A673 (cell line): Measurements from ENCODE around the gene IFNE. TPM values are rescaled to one million over a fixed set of nuclear protein-coding genes. Genes with fewer than 3 reads are reported as not detected.
"Not testable (repeated sequence)": the region's sequence is repeated elsewhere in the genome, so short reads cannot be mapped to it uniquely, and the experiment has no call there.

Source experiments
- BruUV-seq: library from RNA; stranded (reverse); fragments of 400-500 nt; replicated peaks from 2 replicates; lab custom pipeline; 2021; lab: Mats Ljungman, UMichigan
- CTCF ChIA-PET: fragments of 300-600 bp; sonication (Branson Sonifier 250); formaldehyde crosslinking; loops from one replicate; lab custom pipeline; 2022; ENCODE audit warnings: antibody characterized with exemption; lab: Charles Lee
- POLR2A ChIA-PET: fragments of 300-600 bp; sonication (Branson Sonifier 250); formaldehyde crosslinking; loops from one replicate; lab custom pipeline; 2022; ENCODE audit warnings: antibody characterized with exemption; ENCODE audit not compliant: low non-redundant PET; lab: Charles Lee
- DNase-seq: peaks from one replicate; pipeline ENCODE4 v3.0.0-alpha.2; 2015; ENCODE audit warnings: low spot score
- H3K27ac ChIP-seq: fragments of 200-600 bp; sonication (generic); 2 replicates; pipeline ENCODE4 v1.5.1; 2016; ENCODE audit warnings: mixed run types, low read depth, mild to moderate bottlenecking, mixed read lengths, antibody characterized with exemption, low read length; ENCODE audit not compliant: poor library complexity, severe bottlenecking
- H3K27me3 ChIP-seq: fragments of 200-600 bp; sonication (generic); replicated peaks from 2 replicates; pipeline ENCODE4 v1.6.1; 2017; ENCODE audit warnings: mixed run types, low read depth, mild to moderate bottlenecking, mixed read lengths, antibody characterized with exemption, low read length; ENCODE audit not compliant: insufficient read depth, poor library complexity
- H3K36me3 ChIP-seq: fragments of 200-600 bp; sonication (generic); 2 replicates; pipeline ENCODE4 v1.6.1; 2016; ENCODE audit warnings: mixed run types, mild to moderate bottlenecking, mixed read lengths, antibody characterized with exemption, low read length; ENCODE audit not compliant: insufficient read depth, poor library complexity, severe bottlenecking
- H3K4me1 ChIP-seq: fragments of 200-600 bp; sonication (generic); 2 replicates; pipeline ENCODE4 v1.6.1; 2017; ENCODE audit warnings: mixed run types, mild to moderate bottlenecking, mixed read lengths, antibody characterized with exemption, low read length; ENCODE audit not compliant: insufficient read depth, poor library complexity, severe bottlenecking
- H3K4me3 ChIP-seq: fragments of 200-600 bp; sonication (generic); 2 replicates; pipeline ENCODE4 v1.5.1; 2016; ENCODE audit warnings: low read depth, mixed run types, mild to moderate bottlenecking, mixed read lengths, low read length; ENCODE audit not compliant: poor library complexity, severe bottlenecking
- H3K9me3 ChIP-seq: fragments of 200-600 bp; sonication (generic); 2 replicates; pipeline ENCODE4 v1.6.1; 2016; ENCODE audit warnings: mixed run types, low read depth, mild to moderate bottlenecking, mixed read lengths, antibody characterized with exemption, low read length; ENCODE audit not compliant: poor library complexity, severe bottlenecking
- CTCF ChIP-seq: fragments of 300-800, 200-600 bp; sonication (generic); conservative IDR thresholded peaks from 2 replicates; pipeline ENCODE4 v1.5.1; 2017; ENCODE audit warnings: low read depth, mild to moderate bottlenecking, antibody characterized with exemption, low read length, moderate library complexity, mixed read lengths
- EZH2 ChIP-seq: fragments of 200-600 bp; sonication (generic); IDR thresholded peaks from 2 replicates; pipeline ENCODE4 v1.6.1; 2017; ENCODE audit warnings: borderline replicate concordance, low read depth, mild to moderate bottlenecking, mixed read lengths, antibody characterized with exemption, low read length; ENCODE audit not compliant: poor library complexity, severe bottlenecking
- intact Hi-C: fragments of 100-400 bp; cut with micrococcal nuclease; formaldehyde crosslinking; loops from one replicate; pipeline ENCODE4 v1.10.0; 2022; ENCODE audit not compliant: unreplicated experiment
- total RNA-seq: library from RNA; stranded (reverse); gene quantifications from 2 replicates; pipeline ENCODE4 v1.2.3, GENCODE V29; 2021

Gene IFNE
- total RNA-seq, 1 experiment from 2014 or later: not detected

- ChIA-PET POLR2A (no interaction called here), CTCF (no interaction called here)
- no peaks in the 10 kb centered on the region for H3K27me3 ChIP-seq
- DNase-seq: no peak
- no peaks in the 10 kb centered on the region for H3K9me3 ChIP-seq
- H3K4me1 ChIP-seq: no peaks in the 10 kb centered on the region
- H3K36me3 ChIP-seq: no peaks in the 10 kb centered on the region
- intact Hi-C loops: no loop called here
- no peak overlapping the region for H3K27ac ChIP-seq
- H3K4me3 ChIP-seq: no peak overlapping the region
- no TSS peak for BruUV-seq
- TF ChIP-seq CTCF (no peak), EZH2 (no peak)
These were observed 29.4 kb downstream of the IFNE start for GRCh38 chr9:21452681-21453080.

- POLR2A ChIA-PET: no interaction called here
- H3K36me3 ChIP-seq: no peaks in the 10 kb centered on the region
- intact Hi-C loops: no loop called here
These were observed 31.2 kb downstream of the IFNE start for GRCh38 chr9:21450733-21451394.

GRCh38 chr9:21449312-21449711 is 32.8 kb downstream of the IFNE start:
- intact Hi-C loops, H3K4me1 ChIP-seq, POLR2A ChIA-PET, BruUV-seq, H3K27me3 ChIP-seq, H3K36me3 ChIP-seq, CTCF ChIA-PET, H3K9me3 ChIP-seq, DNase-seq, H3K27ac ChIP-seq, H3K4me3 ChIP-seq: not testable (repeated sequence)

More at GRCh38 chr9:21450733-21451394, 31.2 kb downstream of the IFNE start:
- Histone ChIP-seq H3K9me3 (no peaks in the 10 kb centered on the region), H3K27ac (no peak overlapping the region), H3K4me3 (no peak overlapping the region), H3K4me1 (no peaks in the 10 kb centered on the region), H3K27me3 (no peaks in the 10 kb centered on the region)
- no peak for DNase-seq
- no peak for TF ChIP-seq CTCF
- BruUV-seq: no TSS peak
- CTCF ChIA-PET: no interaction called here
